Hepatocyte (in vitro differentiated cells): ENCODE measurements around the gene ACAP3. TPM values are rescaled to one million over a fixed set of nuclear protein-coding genes. Genes with fewer than 3 reads are reported as not detected.
A peak's percentile ranks its signal among the peaks of the same experiment; 100 is the strongest.

Experiments
- DNase-seq: peaks from one replicate; pipeline ENCODE4 v3.0.0-alpha.2; 2016; ENCODE audit warnings: low spot score
- H2AFZ ChIP-seq: fragments of 200-600 bp; sonication (generic); 2 replicates; pipeline ENCODE4 v1.6.0; 2016; ENCODE audit warnings: antibody characterized with exemption, mild to moderate bottlenecking
- H3K27ac ChIP-seq: fragments of 200-600 bp; sonication (generic); 2 replicates; pipeline ENCODE4 v1.5.1; 2016; ENCODE audit warnings: mild to moderate bottlenecking
- H3K27me3 ChIP-seq: fragments of 200-600 bp; sonication (generic); 2 replicates; pipeline ENCODE4 v1.6.1; 2016
- H3K36me3 ChIP-seq: fragments of 200-600 bp; sonication (generic); replicated peaks from 2 replicates; pipeline ENCODE4 v1.5.1; 2016; ENCODE audit warnings: low read depth; ENCODE audit not compliant: insufficient read depth
- H3K4me1 ChIP-seq: fragments of 200-600 bp; sonication (generic); 2 replicates; pipeline ENCODE4 v1.5.1; 2016; ENCODE audit warnings: mild to moderate bottlenecking, moderate library complexity; ENCODE audit not compliant: insufficient read depth
- H3K4me2 ChIP-seq: fragments of 200-600 bp; sonication (generic); 2 replicates; pipeline ENCODE4 v1.6.0; 2016
- H3K4me3 ChIP-seq: fragments of 200-600 bp; sonication (generic); 2 replicates; pipeline ENCODE4 v1.5.1; 2016; ENCODE audit warnings: mild to moderate bottlenecking
- H3K79me2 ChIP-seq: fragments of 200-600 bp; sonication (generic); 2 replicates; pipeline ENCODE4 v1.6.0; 2017; ENCODE audit warnings: mild to moderate bottlenecking
- H3K9me2 ChIP-seq: fragments of 200-600 bp; sonication (generic); replicated peaks from 2 replicates; pipeline ENCODE4 v1.6.0; 2017; ENCODE audit warnings: mild to moderate bottlenecking; ENCODE audit not compliant: insufficient read depth
- H3K9me3 ChIP-seq: fragments of 200-600 bp; sonication (generic); 2 replicates; pipeline ENCODE4 v1.5.1; 2016; ENCODE audit warnings: low read depth, mild to moderate bottlenecking
- H4K20me1 ChIP-seq: fragments of 200-600 bp; sonication (generic); 2 replicates; pipeline ENCODE4 v1.6.0; 2016; ENCODE audit warnings: mild to moderate bottlenecking; ENCODE audit not compliant: insufficient read depth, poor library complexity, severe bottlenecking
- EZH2 ChIP-seq: fragments of 200-600 bp; sonication (generic); IDR thresholded peaks from 2 replicates; pipeline ENCODE4 v1.6.1; 2016; ENCODE audit warnings: antibody characterized with exemption, mild to moderate bottlenecking, borderline replicate concordance
- EZH2phosphoT487 ChIP-seq: fragments of 200-600 bp; sonication (generic); IDR thresholded peaks from one replicate; pipeline ENCODE4 v1.6.1; 2018; ENCODE audit warnings: antibody characterized with exemption, mild to moderate bottlenecking, low read depth, moderate library complexity; ENCODE audit not compliant: unreplicated experiment, severe bottlenecking
- WGBS: methylation state at CpG from one replicate; pipeline ENCODE4 v1.1.6; 2016; ENCODE audit warnings: low lambda C conversion rate; ENCODE audit errors: missing lambda C conversion rate; 5-methylcytosine and 5-hydroxymethylcytosine counted together
- polyA plus RNA-seq: library from polyadenylated mRNA; unstranded; fragments of >200 nt; fragmentation: Nextera tagmentation; extraction: Ambion mirVana; gene quantifications from 2 replicates; pipeline ENCODE4 v1.2.1, GENCODE V29; 2016
- total RNA-seq: library from RNA; depleted of rRNA; stranded (reverse); fragments of >200 nt; gene quantifications from 2 replicates; pipeline ENCODE4 v1.2.3, GENCODE V29; 2014
- TF ChIP-seq, protein P1 (sequence below): fragments of 200-600 bp; sonication (generic); IDR thresholded peaks from 2 replicates; pipeline ENCODE4 v1.5.1; 2016; ENCODE audit warnings: antibody characterized with exemption, mild to moderate bottlenecking; ENCODE audit not compliant: poor library complexity

ACAP3 gene
- total and polyA plus RNA-seq, 2 experiments from 2014 or later, result 56.0 to 87.1 TPM

DNA sequence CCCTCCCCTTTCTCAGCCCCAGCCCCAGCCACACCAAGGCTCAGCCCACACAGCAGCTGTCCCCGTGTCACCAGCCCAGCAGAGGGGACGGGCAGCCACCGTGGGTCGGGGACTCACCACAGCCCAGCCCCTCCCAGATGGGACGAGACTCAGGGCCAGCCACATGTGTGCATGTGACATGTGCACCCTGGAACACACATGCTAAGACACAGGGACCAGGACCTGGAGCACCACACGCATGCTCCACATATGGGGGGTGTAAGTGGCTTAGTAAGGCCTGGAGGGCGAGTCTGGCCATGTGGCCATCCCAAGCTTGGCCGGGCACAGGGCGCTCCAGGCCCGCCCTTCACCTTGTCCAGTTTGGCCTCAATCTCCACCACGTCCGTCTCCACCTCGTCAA, 4.0 kb downstream of the ACAP3 start:
- Histone ChIP-seq H3K4me2 (peak overlapping the region; percentile 99), H3K36me3 (no peaks in the 10 kb centered on the region), H3K4me1 (peaks cover 31% of the 10 kb centered on the region), H3K9me2 (no peaks in the 10 kb centered on the region), H3K79me2 (peaks cover 45% of the 10 kb centered on the region), H3K27ac (no peak overlapping the region), H3K27me3 (no peaks in the 10 kb centered on the region), H4K20me1 (peaks cover 33% of the 10 kb centered on the region), H3K4me3 (no peak overlapping the region), H3K9me3 (no peaks in the 10 kb centered on the region), H2AFZ (no peak overlapping the region)
- no peak for DNase-seq
- 87% methylated on average over 13 of the region's 13 CpGs for WGBS
- no peak for TF ChIP-seq EZH2
- TF ChIP-seq EZH2phosphoT487, result no peak
- TF ChIP-seq, protein P1, sequence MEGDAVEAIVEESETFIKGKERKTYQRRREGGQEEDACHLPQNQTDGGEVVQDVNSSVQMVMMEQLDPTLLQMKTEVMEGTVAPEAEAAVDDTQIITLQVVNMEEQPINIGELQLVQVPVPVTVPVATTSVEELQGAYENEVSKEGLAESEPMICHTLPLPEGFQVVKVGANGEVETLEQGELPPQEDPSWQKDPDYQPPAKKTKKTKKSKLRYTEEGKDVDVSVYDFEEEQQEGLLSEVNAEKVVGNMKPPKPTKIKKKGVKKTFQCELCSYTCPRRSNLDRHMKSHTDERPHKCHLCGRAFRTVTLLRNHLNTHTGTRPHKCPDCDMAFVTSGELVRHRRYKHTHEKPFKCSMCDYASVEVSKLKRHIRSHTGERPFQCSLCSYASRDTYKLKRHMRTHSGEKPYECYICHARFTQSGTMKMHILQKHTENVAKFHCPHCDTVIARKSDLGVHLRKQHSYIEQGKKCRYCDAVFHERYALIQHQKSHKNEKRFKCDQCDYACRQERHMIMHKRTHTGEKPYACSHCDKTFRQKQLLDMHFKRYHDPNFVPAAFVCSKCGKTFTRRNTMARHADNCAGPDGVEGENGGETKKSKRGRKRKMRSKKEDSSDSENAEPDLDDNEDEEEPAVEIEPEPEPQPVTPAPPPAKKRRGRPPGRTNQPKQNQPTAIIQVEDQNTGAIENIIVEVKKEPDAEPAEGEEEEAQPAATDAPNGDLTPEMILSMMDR, result no peak

DNA sequence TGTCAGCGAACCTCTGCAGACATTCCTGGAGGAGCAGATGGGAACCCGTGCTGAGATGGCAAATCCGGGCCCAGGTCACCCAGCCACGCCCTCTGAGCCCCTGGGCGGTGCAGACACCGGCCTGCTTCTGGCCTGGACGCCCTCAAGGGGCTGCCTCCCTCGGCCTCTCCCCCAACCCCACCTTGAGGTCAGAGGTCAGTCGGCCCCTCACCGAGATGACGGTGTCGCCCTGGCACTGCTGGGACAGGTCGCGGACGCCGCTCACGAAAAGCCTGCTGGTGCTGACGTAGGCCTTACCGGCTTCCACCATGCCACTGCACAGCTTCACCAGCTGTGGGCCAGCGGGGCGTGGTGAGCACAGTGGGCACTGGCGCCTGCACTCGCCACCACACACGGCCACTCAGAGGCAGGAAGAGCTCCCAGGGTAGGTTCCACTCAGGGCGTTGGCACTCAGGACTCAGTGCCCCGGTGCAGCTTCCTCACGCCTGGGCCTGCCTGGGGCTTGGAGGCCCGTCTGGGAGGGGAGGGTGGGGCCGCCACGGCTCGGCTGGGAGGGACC, 4.7 kb downstream of the ACAP3 start:
- Histone ChIP-seq H3K4me3 (no peak overlapping the region), H3K9me3 (no peaks in the 10 kb centered on the region), H3K27me3 (no peaks in the 10 kb centered on the region), H3K9me2 (no peaks in the 10 kb centered on the region), H3K79me2 (peaks cover 45% of the 10 kb centered on the region), H3K4me2 (no peak overlapping the region), H3K27ac (no peak overlapping the region), H3K4me1 (peaks cover 31% of the 10 kb centered on the region), H3K36me3 (no peaks in the 10 kb centered on the region), H2AFZ (no peak overlapping the region), H4K20me1 (peaks cover 33% of the 10 kb centered on the region)
- DNase-seq, result no peak
- WGBS, result 93% methylated on average over 28 of the region's 31 CpGs
- TF ChIP-seq EZH2, result no peak
- TF ChIP-seq, protein P1, result no peak
- no peak for TF ChIP-seq EZH2phosphoT487

- Histone ChIP-seq H3K9me2 (no peaks in the 10 kb centered on the region), H3K27ac (no peak overlapping the region), H4K20me1 (peaks cover 33% of the 10 kb centered on the region), H3K79me2 (peaks cover 41% of the 10 kb centered on the region), H3K4me1 (peaks cover 31% of the 10 kb centered on the region), H3K36me3 (no peaks in the 10 kb centered on the region), H2AFZ (no peak overlapping the region), H3K27me3 (no peaks in the 10 kb centered on the region), H3K4me2 (no peak overlapping the region), H3K4me3 (no peak overlapping the region), H3K9me3 (no peaks in the 10 kb centered on the region)
- 93% methylated on average over 9 of the region's 9 CpGs for WGBS
- TF ChIP-seq, protein P1, result peak; percentile 29
- TF ChIP-seq EZH2, result no peak
- DNase-seq, result no peak
Measured at GRCh38 chr1:1302006-1302430, 5.7 kb downstream of the ACAP3 start.
